HS-27A (cell line): Measurements from ENCODE around the gene OSBPL5.

Experiments
- DNase-seq: peaks from one replicate; pipeline ENCODE4 v3.0.0-alpha.2; 2012; ENCODE audit warnings: low read depth, missing footprints

The OSBPL5 gene

DNA sequence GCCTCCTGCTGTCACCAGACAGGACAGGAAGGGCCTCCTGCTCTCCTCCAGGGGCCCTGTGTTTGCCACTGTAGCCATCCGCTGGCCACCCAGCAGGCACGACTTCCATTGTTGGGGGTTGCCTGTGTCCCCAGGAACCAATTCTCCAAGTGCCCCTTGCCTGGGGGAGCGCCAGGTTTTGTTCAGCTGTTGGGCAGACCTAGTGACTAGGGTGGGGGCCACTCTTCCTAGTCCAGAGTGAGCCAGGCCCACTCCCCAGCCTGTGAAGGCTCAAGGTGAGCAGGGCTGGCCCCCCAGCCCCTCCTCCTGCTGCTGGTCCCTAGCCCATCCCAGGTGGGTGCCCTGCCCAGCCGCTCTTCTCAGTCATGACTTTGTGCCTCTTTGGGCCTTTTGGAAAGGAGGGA lies 30.9 kb downstream of the OSBPL5 start:
- DNase-seq = no peak

DNA sequence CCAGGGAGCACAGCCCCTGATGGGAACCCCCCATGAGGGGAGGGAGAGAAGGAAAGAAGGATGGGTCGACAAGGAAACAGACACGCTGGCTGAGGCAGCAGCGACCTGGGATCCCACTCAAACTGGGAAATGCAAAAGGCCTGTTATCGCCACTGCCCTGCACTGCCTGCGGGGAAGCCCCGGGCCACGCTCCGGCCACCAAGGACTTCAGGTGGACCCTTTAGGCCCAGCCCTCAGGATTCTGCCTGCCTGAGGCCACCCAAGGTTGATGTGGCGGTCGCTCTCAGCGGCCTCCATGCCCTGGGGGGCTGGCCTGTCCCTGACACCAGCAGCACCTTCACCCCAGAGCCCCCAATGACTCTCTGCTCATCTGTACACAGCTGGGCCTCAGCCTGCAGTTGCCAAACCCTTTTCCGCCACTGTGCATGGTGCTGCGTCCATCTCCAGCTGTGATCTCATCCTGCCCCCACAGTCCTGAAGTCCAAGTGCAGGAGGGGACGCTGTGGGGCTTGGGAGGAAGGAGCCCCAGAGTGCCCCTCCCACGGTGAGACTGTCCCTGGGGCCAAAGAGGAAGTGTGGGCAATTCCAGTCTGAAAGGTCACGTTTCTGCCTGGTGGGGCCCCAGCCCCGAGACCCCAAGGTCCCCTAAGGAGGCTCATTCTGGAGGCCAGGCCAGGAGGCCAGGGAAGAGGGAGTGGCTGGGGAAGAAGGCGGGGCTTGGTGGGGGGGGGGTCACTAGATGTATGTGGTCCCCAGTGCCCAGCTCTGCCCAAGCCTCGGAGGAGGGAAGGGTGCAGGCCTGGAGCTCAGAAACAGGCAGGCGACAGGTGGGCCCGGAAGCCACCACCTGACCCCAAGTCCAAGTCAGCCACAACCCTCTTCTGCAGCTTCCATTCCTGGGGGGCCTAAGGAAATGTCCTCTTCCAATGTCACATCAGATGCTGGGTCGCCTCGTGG lies 31.6 kb downstream of the OSBPL5 start:
- DNase-seq = no peak

DNA sequence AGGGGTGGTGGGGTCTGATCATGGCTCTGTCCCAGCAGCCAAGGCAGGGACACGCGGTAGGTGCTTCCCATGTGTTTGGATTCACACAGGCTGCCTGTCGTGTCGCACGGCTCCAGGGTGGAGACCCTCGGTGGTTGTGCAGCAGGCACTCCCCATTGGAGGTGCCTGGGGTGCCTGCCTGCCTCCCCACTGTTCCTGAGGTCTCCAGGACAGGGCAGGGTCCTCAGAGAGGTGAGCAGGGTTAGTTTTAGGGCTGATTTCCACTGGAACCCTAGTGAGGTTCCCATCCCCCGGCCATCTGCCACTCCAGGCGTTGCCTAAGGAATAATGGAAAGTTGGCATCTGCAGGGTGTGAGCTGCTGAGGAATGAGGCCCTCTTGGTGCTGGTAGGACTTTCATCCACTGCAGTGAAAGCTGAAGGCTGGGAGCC lies 32.3 kb downstream of the OSBPL5 start:
- no peak for DNase-seq

DNA sequence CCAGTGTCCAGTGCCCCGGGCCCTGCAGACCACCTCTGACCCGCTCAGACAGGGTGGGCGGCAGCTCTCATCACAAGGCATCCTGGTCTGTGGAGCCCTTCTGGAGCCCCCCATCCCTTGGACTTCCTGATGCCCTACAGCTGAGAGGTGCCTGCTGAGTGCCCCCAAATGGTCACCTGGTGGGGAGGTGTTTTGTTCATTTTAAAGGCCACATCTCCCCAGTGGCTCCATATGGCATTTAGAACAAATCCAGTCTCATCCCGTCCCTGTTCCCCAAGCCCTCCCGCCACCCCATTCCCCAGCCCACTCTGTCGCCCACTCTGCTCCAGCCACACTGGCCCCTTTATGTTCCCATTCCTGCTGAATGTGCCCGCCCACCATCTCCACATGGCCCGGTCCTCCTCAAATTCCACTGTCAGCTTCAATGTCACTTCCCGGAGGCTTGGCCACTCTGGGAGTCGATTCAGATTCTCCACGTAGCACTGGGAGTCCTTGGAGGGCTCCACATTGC lies 32.8 kb downstream of the OSBPL5 start:
- DNase-seq = no peak

DNA sequence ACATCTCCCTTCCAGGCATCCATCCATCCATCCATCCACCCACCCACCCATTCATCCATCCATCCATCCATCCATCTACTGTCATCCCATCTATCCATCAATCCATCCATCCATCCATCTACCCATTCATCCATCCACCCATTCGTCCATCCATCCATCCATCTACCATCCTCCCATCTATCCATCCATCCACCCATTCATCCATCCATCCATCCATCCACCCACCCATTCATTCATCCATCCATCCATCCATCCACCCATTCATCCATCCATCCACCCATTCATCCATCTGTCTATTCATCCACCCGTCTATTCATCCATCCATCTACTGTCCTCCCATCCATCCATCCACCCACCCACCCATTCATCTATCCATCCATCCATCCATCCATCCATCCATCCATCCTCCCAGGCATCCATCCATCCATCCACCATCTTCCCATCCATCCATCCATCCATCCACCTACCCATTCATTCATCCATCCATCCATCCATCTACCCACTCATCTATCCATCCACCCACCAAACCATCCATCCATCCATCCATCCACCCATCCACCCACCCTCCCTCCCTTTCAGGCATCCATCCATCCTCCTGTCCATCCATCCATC lies 33.7 kb downstream of the OSBPL5 start:
- DNase-seq = no peak

DNA sequence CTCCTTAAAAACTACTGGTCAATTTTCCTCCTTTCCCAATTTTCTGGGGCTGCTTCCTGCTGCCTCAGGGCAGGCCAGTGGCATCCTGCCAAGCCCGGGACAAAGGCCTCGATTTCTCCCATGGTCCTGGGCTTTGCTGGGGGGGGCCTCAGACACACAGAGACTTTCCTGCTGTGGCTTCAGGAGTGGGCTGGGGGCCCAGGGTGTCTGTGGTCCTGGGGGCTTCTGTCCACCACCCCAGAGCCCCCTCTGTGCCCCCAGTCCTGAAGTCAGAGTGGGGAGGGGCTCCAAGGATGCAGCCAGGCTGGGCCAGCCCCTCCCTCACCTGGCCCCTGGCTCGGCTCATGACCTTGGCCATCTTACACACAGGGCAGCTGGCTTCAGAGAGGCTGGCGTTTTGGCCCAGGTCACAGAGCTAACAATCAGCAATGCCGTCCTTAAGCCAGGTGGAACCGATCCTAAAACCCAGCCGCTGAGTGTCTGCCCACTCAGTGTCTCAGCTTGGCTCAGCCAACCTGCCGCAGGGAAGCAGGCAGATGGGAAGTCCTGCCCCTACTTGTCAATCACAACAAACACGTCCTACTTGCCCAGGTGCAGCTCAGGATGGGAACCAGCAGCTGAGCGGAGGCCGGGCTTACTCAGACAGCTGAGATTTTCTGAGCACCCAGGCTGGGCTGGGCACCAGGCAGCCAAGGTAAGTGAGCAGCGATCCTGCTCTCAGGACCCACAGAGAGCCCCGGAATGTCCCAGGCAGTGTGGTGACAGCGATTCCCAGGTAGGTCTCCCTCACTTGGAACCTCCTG lies 34.6 kb downstream of the OSBPL5 start:
- DNase-seq = no peak

DNA sequence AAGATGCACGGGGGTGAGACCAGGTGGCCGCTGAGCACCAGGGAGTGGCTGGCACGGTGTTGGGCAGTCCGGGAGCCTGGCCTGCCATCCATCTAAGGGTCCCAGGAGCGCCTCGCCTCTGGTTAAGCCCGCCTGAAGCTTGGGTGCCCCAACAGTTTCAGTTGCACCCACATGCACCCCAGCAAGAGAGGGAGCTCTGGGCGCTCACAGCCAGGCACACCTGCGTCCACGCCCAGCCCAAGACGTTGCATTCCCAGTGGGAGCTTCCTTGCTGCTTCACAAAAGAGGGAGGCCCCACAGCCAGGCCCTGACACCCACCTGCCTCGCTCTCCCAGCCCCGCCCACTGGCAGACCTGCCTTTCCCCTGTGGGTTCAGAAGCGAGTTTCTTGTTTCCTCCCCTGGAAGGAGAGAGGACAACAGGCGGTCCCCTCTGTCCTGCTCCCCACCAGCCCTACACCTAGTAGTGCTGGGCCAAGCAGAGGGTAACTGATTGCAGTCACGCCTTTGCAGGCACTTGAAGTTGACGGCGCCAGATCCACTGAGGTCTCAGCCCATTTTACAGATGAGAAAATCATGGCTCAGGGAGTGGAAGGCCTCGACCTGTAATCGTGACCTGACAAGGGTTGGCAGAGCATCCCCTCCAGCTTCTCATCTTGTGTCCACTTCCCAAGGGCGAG lies 35.4 kb downstream of the OSBPL5 start:
- DNase-seq = no peak

DNA sequence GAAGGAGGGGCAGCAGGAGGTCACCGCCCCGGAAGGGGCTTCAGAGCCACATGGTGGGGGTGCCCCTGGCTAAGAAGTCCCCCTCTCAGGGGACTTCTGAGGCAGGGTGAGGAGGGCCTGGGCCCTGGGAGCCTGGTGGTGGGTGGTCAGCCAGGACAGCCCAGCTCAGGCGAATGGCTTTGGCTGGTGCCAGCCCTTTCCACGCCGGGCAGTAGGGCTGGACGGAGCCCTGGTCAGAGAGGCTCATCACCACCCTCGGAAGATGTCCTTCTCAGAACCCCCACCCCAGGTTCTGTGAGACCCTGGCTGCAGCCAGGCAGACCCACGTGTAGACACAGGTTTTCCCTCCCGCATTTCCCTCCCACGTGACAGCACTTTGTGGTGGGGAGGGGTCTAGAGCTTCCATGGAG lies 35.9 kb downstream of the OSBPL5 start:
- DNase-seq = no peak

DNA sequence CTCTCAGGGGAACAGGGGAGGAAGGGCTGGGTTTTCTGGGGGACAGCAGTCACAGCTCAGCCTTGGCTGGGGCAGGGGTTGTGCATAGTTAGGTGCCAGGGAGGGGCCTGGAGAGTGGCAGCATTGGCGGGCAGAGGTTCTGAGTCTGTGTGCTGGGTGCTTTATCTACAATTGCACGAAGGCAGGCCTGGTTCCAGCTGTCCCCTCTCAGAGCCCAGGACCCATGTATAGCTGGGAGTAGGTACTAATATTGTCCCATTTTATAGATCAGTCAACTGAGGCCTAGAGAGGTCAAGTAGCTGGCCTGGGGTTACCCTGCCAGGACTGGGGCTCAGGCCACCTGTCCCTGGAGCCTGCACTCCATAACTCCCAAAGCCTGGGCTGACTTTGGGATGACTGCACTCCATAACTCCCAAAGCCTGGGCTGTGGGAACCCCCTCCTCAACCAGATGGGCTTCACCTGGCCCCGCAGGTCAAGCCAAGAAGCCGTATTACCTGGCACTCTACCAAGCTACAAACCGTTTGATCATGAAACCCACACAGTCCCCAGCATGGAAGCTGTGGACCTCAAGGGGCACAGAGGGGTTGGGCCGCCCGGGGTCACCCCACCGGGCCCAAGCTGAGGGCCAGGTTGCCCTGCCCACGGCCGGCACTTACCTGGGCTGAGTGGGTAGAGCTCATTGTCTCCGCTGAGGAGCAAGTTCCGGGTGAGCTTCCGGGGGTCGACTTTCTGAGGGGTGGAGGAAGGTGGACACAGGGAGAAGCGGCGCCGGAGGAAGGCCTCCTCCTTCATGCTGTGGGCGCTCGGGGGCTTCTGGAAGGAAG lies 36.5 kb downstream of the OSBPL5 start:
- DNase-seq = no peak

DNA sequence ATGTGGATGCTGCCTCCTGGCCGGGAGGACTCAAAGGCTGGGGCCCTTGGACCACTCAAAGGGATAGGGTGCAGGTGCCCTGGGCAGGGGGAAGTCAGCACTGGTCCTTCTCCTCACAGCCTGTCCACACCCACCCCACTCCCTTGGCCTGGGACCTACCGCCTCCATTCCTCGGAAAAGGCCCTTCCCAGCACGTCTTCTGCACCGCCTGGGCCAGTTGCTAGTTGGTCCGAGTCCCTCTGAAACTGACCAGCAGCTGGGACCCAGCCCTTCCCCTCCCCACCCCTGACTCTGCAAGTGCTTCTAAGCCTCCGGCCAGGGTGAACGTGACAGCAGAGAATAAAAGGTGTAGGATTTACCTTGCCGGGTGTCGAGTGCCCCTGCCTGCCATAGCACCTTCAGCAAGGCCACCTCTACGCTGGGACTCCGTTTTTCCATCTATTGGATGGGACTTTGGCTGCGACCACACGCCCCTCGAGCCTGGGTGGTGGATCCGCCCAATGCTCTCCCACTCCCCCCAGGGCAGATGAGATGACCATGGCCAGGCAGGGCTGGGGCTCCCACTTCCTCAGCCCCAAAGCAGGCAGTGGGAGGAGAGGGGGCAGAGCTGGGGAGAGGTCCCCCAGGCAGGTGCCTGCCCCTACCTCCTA lies 37.3 kb downstream of the OSBPL5 start:
- no peak for DNase-seq

DNA sequence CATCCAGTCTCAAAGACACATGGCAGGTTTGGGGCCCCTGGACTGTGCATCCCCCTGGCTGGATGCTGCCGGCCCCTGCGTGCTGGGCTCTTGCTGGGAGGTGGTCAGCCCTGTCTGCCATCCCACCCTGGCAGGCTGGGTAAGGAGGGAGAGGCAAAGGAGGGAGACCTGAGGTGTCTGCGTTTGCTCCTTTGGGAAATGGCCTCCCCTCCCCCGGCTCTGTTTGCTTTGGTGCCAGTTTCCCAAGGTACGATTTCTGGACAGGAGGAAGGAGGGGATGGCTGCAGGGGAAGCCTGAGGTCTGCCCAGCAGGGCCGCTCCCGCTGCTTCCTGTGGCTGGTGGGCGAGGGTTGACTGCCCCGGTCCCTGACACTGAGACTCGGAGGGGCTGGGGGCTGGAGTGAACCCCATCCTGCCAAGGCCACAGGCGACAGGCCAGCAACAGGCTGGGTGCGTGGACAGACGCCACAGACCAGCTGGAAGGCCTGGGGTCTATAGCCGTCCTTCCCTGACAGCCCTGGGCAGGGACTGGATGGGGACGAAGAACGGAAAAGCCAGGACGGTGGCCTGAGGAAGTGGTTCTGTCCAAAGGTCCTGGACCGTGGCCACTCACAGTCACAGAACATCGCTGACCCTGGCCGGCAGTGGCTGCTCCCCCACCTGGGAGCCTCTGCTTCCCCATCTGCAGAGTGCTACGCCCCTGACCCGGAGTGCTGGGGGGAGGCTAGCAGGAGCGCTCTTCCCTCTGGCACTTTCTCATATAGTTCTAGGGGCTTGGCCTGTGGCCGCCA lies 38.0 kb downstream of the OSBPL5 start:
- DNase-seq = no peak

DNA sequence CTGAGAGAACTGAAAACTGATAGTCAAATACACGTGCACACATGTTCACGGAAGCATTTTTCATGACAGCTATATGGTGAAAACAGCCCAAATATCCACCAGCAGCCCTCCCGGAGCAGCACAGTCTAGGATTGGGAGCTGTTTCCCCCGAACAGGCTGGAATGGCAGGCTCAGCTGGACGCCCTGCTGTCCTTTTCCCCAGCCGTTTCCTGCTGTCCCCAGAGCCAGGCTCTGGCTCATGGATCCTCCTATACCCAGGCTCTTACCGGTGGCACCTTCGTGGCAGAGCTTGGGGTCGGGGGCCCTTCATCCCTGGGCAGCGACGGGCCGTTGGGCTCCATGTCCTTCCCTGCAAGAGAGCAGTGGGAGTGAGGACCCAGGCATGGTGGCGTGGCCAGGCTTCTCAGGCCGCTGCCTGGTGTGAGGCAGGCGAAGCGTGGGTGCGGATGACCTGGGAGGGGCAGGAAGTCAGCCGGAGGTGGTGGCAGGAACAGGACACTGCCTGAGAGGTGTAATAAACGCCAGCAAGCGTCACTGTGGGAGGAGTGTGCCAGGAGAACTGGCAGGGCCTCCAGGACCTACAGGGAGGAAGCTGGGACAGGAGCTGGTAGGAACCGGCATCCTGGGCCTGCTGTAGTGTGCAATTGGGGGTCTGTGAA lies 38.8 kb downstream of the OSBPL5 start:
- DNase-seq = no peak

DNA sequence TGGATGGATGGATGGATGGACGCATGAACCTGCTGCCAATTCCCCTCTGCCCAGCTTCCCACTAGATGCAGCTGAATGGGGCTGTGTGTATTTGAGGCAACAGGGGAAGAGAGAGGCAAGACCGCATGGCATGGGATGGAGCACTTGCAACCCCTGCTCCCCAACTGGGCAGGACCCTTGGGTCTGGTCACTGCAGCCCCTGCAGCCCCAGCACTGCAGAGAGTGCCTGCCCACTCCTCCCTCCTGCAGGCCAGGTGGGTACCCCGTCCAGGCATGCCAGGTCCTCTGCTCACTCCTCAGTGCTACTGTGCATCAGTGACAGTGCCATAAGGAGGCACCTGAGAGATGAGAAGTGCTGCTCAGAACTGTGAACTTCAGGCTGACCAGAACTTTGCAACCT lies 40.3 kb downstream of the OSBPL5 start:
- DNase-seq = no peak

DNA sequence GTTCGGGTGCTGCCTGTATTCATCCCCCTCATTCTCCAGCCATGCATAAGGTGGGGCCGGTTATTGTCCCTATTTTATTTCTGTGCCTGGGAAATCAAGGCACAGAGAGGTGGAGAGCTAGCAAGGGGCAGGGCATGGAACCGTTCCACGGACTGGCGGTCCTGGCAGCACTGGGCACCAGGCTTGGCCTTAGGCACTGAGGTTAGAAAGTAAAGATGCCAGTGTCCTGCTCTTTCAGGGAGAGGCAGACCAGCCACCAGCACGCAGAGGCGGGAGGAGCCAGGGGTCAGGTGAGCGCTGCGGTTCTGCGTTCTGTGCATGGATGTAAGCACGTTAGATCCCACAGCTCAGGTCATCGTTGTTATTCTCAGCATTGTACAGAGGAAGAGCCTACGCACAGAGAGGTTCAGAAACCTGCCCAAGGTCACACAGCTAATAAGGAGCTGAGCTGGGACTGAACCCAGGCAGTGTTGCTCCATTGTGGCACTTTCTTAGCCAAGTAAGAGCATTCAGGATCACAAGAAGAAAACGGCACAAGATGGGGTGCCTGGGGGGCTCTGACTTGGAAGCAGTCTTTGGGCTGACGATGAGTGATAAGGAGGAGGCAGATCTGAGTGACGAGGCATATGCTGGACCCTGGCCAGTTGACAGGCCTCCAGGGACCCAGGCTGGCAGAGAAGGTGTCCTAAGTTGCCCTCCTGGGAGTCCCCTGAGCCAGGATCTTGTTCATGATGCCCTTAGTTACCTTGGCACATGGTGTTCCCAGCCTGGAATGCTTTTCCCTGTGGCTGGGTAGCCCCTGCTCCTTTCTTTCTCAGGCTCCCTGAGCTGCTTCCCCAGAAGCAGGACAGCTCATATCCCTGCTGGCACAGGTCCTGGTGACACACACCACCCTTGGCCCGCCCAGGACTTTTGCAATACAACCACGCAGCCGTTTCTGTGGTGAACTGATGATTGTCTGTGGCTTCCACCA lies 41.1 kb downstream of the OSBPL5 start:
- peak; percentile 60 for DNase-seq

DNA sequence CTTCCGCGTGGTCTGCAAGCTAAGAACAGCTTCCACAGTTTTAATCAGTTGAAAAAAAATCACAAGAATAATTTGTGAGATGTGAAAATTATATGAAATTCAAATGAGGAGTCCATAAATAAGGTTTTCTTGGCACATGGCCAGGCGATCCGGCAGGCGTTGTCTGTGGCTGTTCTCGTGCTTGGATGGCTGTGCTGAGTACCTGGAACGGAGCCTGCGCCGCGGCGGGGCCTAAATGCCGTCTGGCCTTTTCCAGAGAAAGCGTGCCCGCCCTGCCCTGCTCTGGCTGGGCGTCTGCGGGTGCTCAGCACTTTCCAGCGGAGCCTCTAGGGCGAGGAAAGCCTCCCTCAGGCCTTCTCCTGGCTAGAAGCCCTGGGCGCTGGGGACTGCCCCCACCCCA lies 41.8 kb downstream of the OSBPL5 start:
- DNase-seq = no peak

DNA sequence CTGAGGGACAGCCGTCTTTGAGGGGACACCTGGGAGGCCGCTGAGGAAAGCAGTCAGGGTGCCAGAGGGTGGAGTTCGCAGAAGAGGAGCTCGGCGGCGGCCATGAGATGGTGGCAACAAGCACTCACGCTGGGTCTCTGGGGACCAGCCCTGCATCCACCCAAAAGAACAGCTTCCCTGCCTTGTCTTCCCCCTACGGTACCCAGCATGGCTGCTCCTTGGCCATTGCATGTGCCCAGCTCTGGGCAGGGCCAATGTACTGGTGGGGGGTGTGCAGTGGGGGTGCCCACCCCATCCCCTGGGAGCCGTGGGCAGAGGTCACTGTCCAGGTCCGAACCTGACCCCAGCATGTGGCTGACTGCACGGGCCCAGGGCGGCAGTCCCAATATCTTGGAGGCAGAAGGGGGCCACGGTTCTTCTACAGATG lies 42.3 kb downstream of the OSBPL5 start:
- DNase-seq = no peak

DNA sequence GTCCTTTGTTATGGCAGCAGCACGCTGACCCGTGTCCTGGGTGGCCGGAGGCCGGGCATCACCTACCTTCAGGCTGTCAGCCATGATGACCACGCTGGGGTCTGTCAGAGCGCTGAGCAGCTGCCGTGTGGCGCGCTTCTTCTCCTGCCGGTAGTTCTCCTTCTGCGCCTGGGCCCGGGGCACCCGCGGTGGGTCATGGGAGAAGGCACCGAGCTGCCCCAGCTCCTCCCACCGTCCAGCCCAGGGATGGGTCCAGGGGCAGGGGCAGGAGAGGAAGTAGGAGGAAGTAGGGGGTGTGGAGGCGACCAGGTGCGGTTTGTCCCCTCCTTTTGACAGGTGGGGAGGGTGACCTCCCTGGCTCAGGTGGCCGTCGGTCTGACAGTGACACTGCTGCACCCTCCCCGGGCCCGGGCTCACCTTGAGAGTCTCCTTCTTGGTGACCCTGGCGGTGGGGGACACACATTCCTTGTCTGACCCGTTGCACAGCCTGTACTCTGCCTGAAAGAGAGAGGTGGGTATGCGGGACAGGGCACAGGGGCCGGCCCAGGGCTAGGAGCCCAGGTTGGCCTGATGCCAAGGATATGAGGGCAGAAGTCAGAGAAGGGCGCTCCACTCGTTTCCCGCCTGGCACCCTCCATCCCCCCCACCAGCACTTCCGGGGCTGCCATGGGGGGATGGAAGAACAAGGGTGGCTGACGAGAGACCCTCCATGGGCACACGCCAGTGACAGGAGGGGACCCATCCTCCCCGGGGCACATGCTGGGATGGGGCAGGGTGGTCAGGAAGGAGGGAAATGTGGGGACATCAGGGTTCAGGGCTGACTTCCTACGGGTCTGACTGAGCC lies 43.0 kb downstream of the OSBPL5 start:
- DNase-seq = no peak
